IMR-90 (cell line): Measurements from ENCODE around the gene ANKRD13A. TPM values are rescaled to one million over a fixed set of nuclear protein-coding genes. Genes with fewer than 3 reads are reported as not detected.
A peak's percentile ranks its signal among the peaks of the same experiment; 100 is the strongest.

Experiments used
- ATAC-seq: fragments of 200-7000 bp; cut with Tn5 transposase; 2 replicates; pipeline ENCODE4 v1.9.1; 2020; ENCODE audit warnings: low read depth, mild to moderate bottlenecking, moderate library complexity
- BruUV-seq: library from RNA; stranded (reverse); fragments of 400-500 nt; replicated peaks from 2 replicates; lab custom pipeline; 2021; lab: Mats Ljungman, UMichigan
- CTCF ChIA-PET: fragments of 300-600 bp; formaldehyde crosslinking; extraction: SDS; loops from one replicate; lab custom pipeline; 2021; ENCODE audit warnings: antibody characterized with exemption; lab: Yijun Ruan, JAX
- POLR2A ChIA-PET: fragments of 300-600 bp; sonication (Branson Sonifier 250); formaldehyde crosslinking; loops from one replicate; lab custom pipeline; 2022; ENCODE audit warnings: antibody characterized with exemption; ENCODE audit not compliant: unreplicated experiment; lab: Charles Lee
- DNase-seq: peaks from one replicate; pipeline ENCODE4 v3.0.0; 2013
- H2AFZ ChIP-seq: replicated peaks from 2 replicates; pipeline ENCODE3; 2013; ENCODE audit warnings: low read length, mild to moderate bottlenecking; ENCODE audit not compliant: poor library complexity
- H2AK5ac ChIP-seq: 2 replicates; pipeline ENCODE4 v1.6.1; 2013; ENCODE audit warnings: low read depth, low read length, inconsistent platforms
- H2AK9ac ChIP-seq: replicated peaks from 2 replicates; pipeline ENCODE3; 2013; ENCODE audit warnings: mild to moderate bottlenecking, low read depth, low read length, moderate library complexity; ENCODE audit not compliant: poor library complexity
- H2BK120ac ChIP-seq: 2 replicates; pipeline ENCODE4 v1.6.1; 2013; ENCODE audit warnings: low read depth, low read length, inconsistent platforms
- H2BK15ac ChIP-seq: 3 replicates; pipeline ENCODE4 v1.6.1; 2013; ENCODE audit warnings: low read depth, low read length, inconsistent platforms
- H2BK20ac ChIP-seq: 2 replicates; pipeline ENCODE4 v1.6.1; 2013; ENCODE audit warnings: low read depth, mild to moderate bottlenecking, inconsistent platforms, low read length, moderate library complexity
- H2BK5ac ChIP-seq: 2 replicates; pipeline ENCODE4 v1.6.1; 2013; ENCODE audit warnings: mild to moderate bottlenecking, low read depth, low read length, inconsistent platforms; ENCODE audit not compliant: poor library complexity, severe bottlenecking
- H3K14ac ChIP-seq: replicated peaks from 2 replicates; pipeline ENCODE4 v1.6.1; 2013; ENCODE audit warnings: low read depth, low read length, inconsistent platforms
- H3K18ac ChIP-seq: 2 replicates; pipeline ENCODE4 v1.6.1; 2013; ENCODE audit warnings: low read depth, low read length, control low read depth
- H3K23ac ChIP-seq: 2 replicates; pipeline ENCODE4 v1.6.1; 2013; ENCODE audit warnings: low read depth, low read length, inconsistent platforms
- H3K27ac ChIP-seq: 2 replicates; pipeline ENCODE4 v1.5.1; 2013; ENCODE audit warnings: mild to moderate bottlenecking, control low read depth, low read length; ENCODE audit not compliant: insufficient read depth
- H3K27me3 ChIP-seq: 2 replicates; pipeline ENCODE4 v1.6.1; 2013; ENCODE audit warnings: low read length; ENCODE audit not compliant: control insufficient read depth, insufficient read depth
- H3K36me3 ChIP-seq: 2 replicates; pipeline ENCODE4 v1.6.1; 2013; ENCODE audit warnings: low read length, mixed read lengths; ENCODE audit not compliant: control insufficient read depth, insufficient read depth
- H3K4ac ChIP-seq: 2 replicates; pipeline ENCODE4 v1.6.1; 2013; ENCODE audit warnings: low read depth, low read length, inconsistent platforms
- H3K4me1 ChIP-seq: 2 replicates; pipeline ENCODE4 v1.6.1; 2013; ENCODE audit warnings: low read length, mixed read lengths; ENCODE audit not compliant: control insufficient read depth, insufficient read depth
- H3K4me2 ChIP-seq: 2 replicates; pipeline ENCODE4 v1.6.1; 2013; ENCODE audit warnings: low read depth, mild to moderate bottlenecking, control low read depth, low read length, moderate library complexity
- H3K4me3 ChIP-seq: 2 replicates; pipeline ENCODE4 v1.5.1; 2013; ENCODE audit warnings: low read depth, mild to moderate bottlenecking, control low read depth, low read length, moderate library complexity; ENCODE audit not compliant: insufficient read depth
- H3K56ac ChIP-seq: 2 replicates; pipeline ENCODE4 v1.6.1; 2013; ENCODE audit warnings: low read length, inconsistent platforms; ENCODE audit not compliant: insufficient read depth; ENCODE audit errors: extremely low read depth
- H3K79me1 ChIP-seq, 2 experiments: 2 replicates each; pipeline ENCODE4 v1.6.1; 2013; ENCODE audit warnings: low read length in 2 of 2, inconsistent platforms in 1 of 2, low read depth in 1 of 2
- H3K9ac ChIP-seq: 2 replicates; pipeline ENCODE4 v1.6.1; 2013; ENCODE audit warnings: low read depth, low read length, control low read depth
- H3K9me1 ChIP-seq: 2 replicates; pipeline ENCODE4 v1.6.1; 2013; ENCODE audit warnings: low read length, inconsistent platforms; ENCODE audit not compliant: insufficient read depth
- H3K9me3 ChIP-seq: 2 replicates; pipeline ENCODE4 v1.6.1; 2013; ENCODE audit warnings: low read length; ENCODE audit not compliant: control insufficient read depth, insufficient read depth
- H4K20me1 ChIP-seq: 2 replicates; pipeline ENCODE4 v1.6.1; 2013; ENCODE audit warnings: low read length, inconsistent platforms; ENCODE audit not compliant: insufficient read depth
- H4K5ac ChIP-seq: 2 replicates; pipeline ENCODE4 v1.6.1; 2013; ENCODE audit warnings: mild to moderate bottlenecking, low read depth, low read length, control low read depth
- H4K8ac ChIP-seq, 2 experiments: 2 replicates each; pipeline ENCODE4 v1.6.1; 2013; ENCODE audit warnings: low read depth in 2 of 2, low read length in 2 of 2, control low read depth in 1 of 2, inconsistent platforms in 1 of 2
- H4K91ac ChIP-seq: 2 replicates; pipeline ENCODE4 v1.6.1; 2013; ENCODE audit warnings: low read depth, low read length, inconsistent platforms; ENCODE audit not compliant: insufficient read depth
- CEBPB ChIP-seq: IDR thresholded peaks from 2 replicates; pipeline ENCODE4 v1.6.1; 2012; ENCODE audit warnings: low read depth, low read length, improper control_type of control experiment
- CHD1 ChIP-seq: IDR thresholded peaks from 2 replicates; pipeline ENCODE4 v1.6.1; 2012; ENCODE audit warnings: low read depth, low read length, improper control_type of control experiment
- CTCF ChIP-seq: conservative IDR thresholded peaks from 2 replicates; pipeline ENCODE4 v1.5.1; 2012; ENCODE audit warnings: mild to moderate bottlenecking, low read depth, low read length, improper control_type of control experiment
- MXI1 ChIP-seq: IDR thresholded peaks from 2 replicates; pipeline ENCODE4 v1.6.1; 2012; ENCODE audit warnings: low read depth, mild to moderate bottlenecking, low read length, moderate library complexity, borderline replicate concordance
- NFE2L2 ChIP-seq: fragments of 150-350 bp; IDR thresholded peaks from 2 replicates; pipeline ENCODE4 v1.6.1; 2016; ENCODE audit warnings: low read depth, mild to moderate bottlenecking, low read length
- RAD21 ChIP-seq: IDR thresholded peaks from 2 replicates; pipeline ENCODE4 v1.6.1; 2012; ENCODE audit warnings: low read length, improper control_type of control experiment
- RCOR1 ChIP-seq: IDR thresholded peaks from 2 replicates; pipeline ENCODE4 v1.6.1; 2012; ENCODE audit warnings: mild to moderate bottlenecking, low read length, improper control_type of control experiment; ENCODE audit not compliant: insufficient replicate concordance
- WGBS, 2 experiments: methylation state at CpG; one replicate each; pipeline versions ENCODE4 v1.1.5 to v1.1.7; 2013; ENCODE audit warnings: missing lambda C conversion rate in 2 of 2; ENCODE audit not compliant: insufficient read length in 1 of 2; ENCODE audit errors: extremely low coverage in 2 of 2; 5-methylcytosine and 5-hydroxymethylcytosine counted together
- dilution Hi-C: fragments of 300-500 bp; cut with HindIII; formaldehyde crosslinking; loops from one replicate; pipeline ENCODE4 v1.14.3; 2018; ENCODE audit warnings: low sequenced_read_pairs; ENCODE audit not compliant: unreplicated experiment
- in situ Hi-C: fragments of 300-500 bp; cut with MboI; formaldehyde crosslinking; loops from 3 replicates; pipeline ENCODE4 v1.14.3; 2019; ENCODE audit warnings: low sequenced_read_pairs, inconsistent platforms, mixed read lengths
- intact Hi-C: fragments of 100-400 bp; cut with micrococcal nuclease; formaldehyde crosslinking; loops from 2 replicates; pipeline ENCODE4 v1.10.0; 2022
- polyA plus RNA-seq, 3 experiments: library from polyadenylated mRNA; depleted of rRNA; stranded (reverse); fragments of >200 nt; gene quantifications; 2 replicates each; pipeline ENCODE4 v1.2.3, GENCODE V29; 2012; ENCODE audit warnings: low replicate concordance in 1 of 3
- total RNA-seq: library from RNA; depleted of rRNA; stranded (reverse); fragments of >200 nt; gene quantifications from 2 replicates; pipeline ENCODE4 v1.2.3, GENCODE V29; 2012

ANKRD13A gene
- total and polyA plus RNA-seq, 2 of the 4 experiments (the other 2 are of a cell fraction), result 299 to 449 TPM

DNA sequence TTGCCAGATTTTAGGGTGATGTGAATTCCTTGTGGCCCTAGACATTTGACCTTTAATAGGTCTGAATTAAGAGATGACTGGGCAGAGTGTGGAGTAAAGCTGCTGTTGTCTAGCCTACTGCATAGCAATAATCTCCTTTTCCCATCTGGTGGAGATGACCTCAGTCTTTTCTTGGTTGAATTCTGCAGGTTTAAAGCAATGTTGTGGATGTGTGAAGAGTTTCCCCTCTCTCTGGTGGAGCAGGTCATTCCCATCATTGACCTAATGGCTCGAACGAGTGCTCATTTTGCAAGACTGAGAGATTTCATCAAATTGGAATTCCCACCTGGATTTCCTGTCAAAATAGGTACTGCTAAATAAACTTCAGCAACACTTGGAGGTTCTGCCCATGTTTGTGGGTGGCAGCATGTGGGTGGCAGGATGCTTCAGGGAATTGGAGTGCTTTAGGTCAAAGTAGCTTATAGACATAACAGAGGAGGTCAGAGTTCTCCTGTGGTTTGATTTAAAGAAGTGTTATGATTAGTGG is 30.1 kb downstream of the ANKRD13A start:
- Histone ChIP-seq H4K8ac (no peak overlapping the region), H3K4me3 (no peak overlapping the region), H4K91ac (no peak overlapping the region), H3K36me3 (peaks cover 43% of the 10 kb centered on the region), H4K20me1 (peaks cover 12% of the 10 kb centered on the region), H4K5ac (peak overlapping the region; percentile 42; the same call in 1 of the 2 replicates), H3K27ac (peak overlapping the region; percentile 9; the same call in 1 of the 2 replicates), H3K4me2 (no peak overlapping the region), H2BK5ac (peak overlapping the region; percentile 20), H2AK5ac (no peak overlapping the region), H2BK120ac (no peak overlapping the region), H3K23ac (no peak overlapping the region), H3K4me1 (peaks cover 10% of the 10 kb centered on the region), H3K18ac (no peak overlapping the region; the same call in 1 of the 2 replicates), H2BK20ac (no peak overlapping the region), H3K9ac (no peak overlapping the region), H2AK9ac (no peak overlapping the region), H3K56ac (no peak overlapping the region), H3K4ac (no peak overlapping the region), H2AFZ (no peak overlapping the region), H3K9me3 (no peaks in the 10 kb centered on the region), H3K79me1 (peaks cover 28 to 41% of the 10 kb centered on the region in 2 experiments), H3K27me3 (no peaks in the 10 kb centered on the region), H3K14ac (no peak overlapping the region), H3K9me1 (peaks cover 15% of the 10 kb centered on the region), H2BK15ac (no peak overlapping the region)
- BruUV-seq, result no TSS peak
- WGBS, 2 experiments, result no CpG with 5 or more reads among the region's 2 CpGs
- CTCF ChIA-PET, result interaction anchor here (0.6 kb wide), 1 partner anchor 416 kb away, joined by 4 read pairs; no protein-coding TSS in a partner anchor
- dilution Hi-C loops (no loop called here), in situ Hi-C loops (no loop called here), intact Hi-C loops (no loop called here)
- TF ChIP-seq CEBPB (no peak), RAD21 (no peak), CHD1 (no peak), CTCF (no peak), NFE2L2 (no peak), RCOR1 (no peak), MXI1 (no peak)
- ATAC-seq, result no peak
- no peak for DNase-seq
- POLR2A ChIA-PET, result no interaction called here
